ENCODE data around the gene DISC1. TPM values are rescaled to one million over a fixed set of nuclear protein-coding genes. Genes with fewer than 3 reads are reported as not detected.

Gene DISC1
- total RNA-seq, 1 experiment from 2014 or later = 1.8 TPM

- TF ChIP-seq REST (IDR thresholded peaks at IDR 0.05; ENCODE audit: low read depth) (no peak), FOSL1 (IDR thresholded peaks at IDR 0.05; ENCODE audit: low read depth) (no peak)
Measured at GRCh38 chr1:232014941-232015340, 388.4 kb downstream of the DISC1 start (continued).

- CTCF ChIA-PET = interaction anchor here (1.3 kb wide), 1 partner anchor 33 kb away, joined by 3 read pairs; no protein-coding TSS in a partner anchor
- Histone ChIP-seq H3K4me1 (ENCODE audit: control insufficient read depth in 1 of 2, insufficient read depth in 2 of 2, low read length in 2 of 2) (no peaks in the 10 kb centered on the region), H3K79me2 (ENCODE audit: insufficient read depth, low read length) (no peaks in the 10 kb centered on the region), H3K27me3 (ENCODE audit: insufficient read depth, low read length) (peaks cover 17% of the 10 kb centered on the region; the same call in 1 of the 2 replicates), H3K27ac (ENCODE audit: low read depth, low read length) (no peak overlapping the region), H3K9me3 (ENCODE audit: control insufficient read depth in 1 of 2, insufficient read depth in 1 of 2, low read depth in 1 of 2, low read length in 2 of 2) (no peaks in the 10 kb centered on the region), H3K4me3 (replicated peaks in 1 of 2; ENCODE audit: low read depth in 1 of 2, low read length in 2 of 2) (no peak overlapping the region), H4K20me1 (ENCODE audit: insufficient read depth) (no peaks in the 10 kb centered on the region), H3K4me2 (ENCODE audit: low read length) (no peak overlapping the region), H3K9ac (ENCODE audit: low read length) (no peak overlapping the region), H3K36me3 (ENCODE audit: control insufficient read depth in 1 of 2, insufficient read depth in 2 of 2, low read length in 2 of 2) (no peaks in the 10 kb centered on the region), H3K9me2 (ENCODE audit: insufficient read depth) (no peaks in the 10 kb centered on the region), H2AFZ (ENCODE audit: low read depth, low read length, poor library complexity, severe bottlenecking) (no peak overlapping the region)
- ATAC-seq = no peak
- intact Hi-C loops (cut with micrococcal nuclease) = no loop called here
- no peak for DNase-seq (ENCODE audit: low read depth, low spot score)
- no TSS peak for BruUV-seq (replicated peaks)
- RAD21 ChIA-PET (ENCODE audit: low non-redundant PET in 1 of 2, low total read pairs in 2 of 2, uncharacterized antibody in 2 of 2, unreplicated experiment in 2 of 2) = no interaction called here
- POLR2A ChIA-PET = no interaction called here
- no peak for TF ChIP-seq SP1 (IDR thresholded peaks at IDR 0.05; ENCODE audit: low read depth)
- no peak for TF ChIP-seq REST (IDR thresholded peaks at IDR 0.05; ENCODE audit: low read depth)
- no peak for TF ChIP-seq POLR2A (IDR thresholded peaks at IDR 0.05; ENCODE audit: borderline replicate concordance, extremely low read depth, insufficient read depth, insufficient read length)
- TF ChIP-seq POLR2AphosphoS5 (IDR thresholded peaks at IDR 0.05; ENCODE audit: low read depth, low read length) = no peak
- no peak for TF ChIP-seq ZNF274 (IDR thresholded peaks at IDR 0.05; ENCODE audit: low read depth, low read length)
- TF ChIP-seq EGR1 (IDR thresholded peaks at IDR 0.05; ENCODE audit: low read depth) = no peak
- TF ChIP-seq JUND (IDR thresholded peaks at IDR 0.05) = no peak
- TF ChIP-seq YY1 (IDR thresholded peaks at IDR 0.05; ENCODE audit: extremely low read depth, insufficient replicate concordance, low read depth, low read length) = no peak
- TF ChIP-seq RAD21 (IDR thresholded peaks at IDR 0.05; ENCODE audit: low read depth) = no peak
- TF ChIP-seq ELF1 (IDR thresholded peaks at IDR 0.05; ENCODE audit: borderline replicate concordance, low read depth) = no peak
- no peak for TF ChIP-seq CEBPB (IDR thresholded peaks at IDR 0.05; ENCODE audit: low read depth)
- no peak for TF ChIP-seq CTCF (IDR thresholded peaks at IDR 0.05 in 2 of 3, conservative IDR thresholded peaks at IDR 0.05 in 1 of 3; ENCODE audit: borderline replicate concordance in 1 of 3, insufficient read depth in 1 of 3, low read depth in 2 of 3, low read length in 2 of 3)
- no peak for TF ChIP-seq SIN3A (IDR thresholded peaks at IDR 0.05; ENCODE audit: low read depth)
- no peak for TF ChIP-seq CBX3 (IDR thresholded peaks at IDR 0.05; ENCODE audit: low read depth)
- TF ChIP-seq FOSL1 (IDR thresholded peaks at IDR 0.05; ENCODE audit: low read depth) = no peak
- no peak for TF ChIP-seq EZH2phosphoT487 (IDR thresholded peaks at IDR 0.05; ENCODE audit: borderline replicate concordance)
Measured at GRCh38 chr1:232016616-232017015, 390.0 kb downstream of the DISC1 start.
